ENCODE results near the gene CXCL14. TPM values are rescaled to one million over a fixed set of nuclear protein-coding genes. Genes with fewer than 3 reads are reported as not detected.

CXCL14 gene
- total RNA-seq, 1 donor from 2014 or later, result 45.3 TPM

DNA sequence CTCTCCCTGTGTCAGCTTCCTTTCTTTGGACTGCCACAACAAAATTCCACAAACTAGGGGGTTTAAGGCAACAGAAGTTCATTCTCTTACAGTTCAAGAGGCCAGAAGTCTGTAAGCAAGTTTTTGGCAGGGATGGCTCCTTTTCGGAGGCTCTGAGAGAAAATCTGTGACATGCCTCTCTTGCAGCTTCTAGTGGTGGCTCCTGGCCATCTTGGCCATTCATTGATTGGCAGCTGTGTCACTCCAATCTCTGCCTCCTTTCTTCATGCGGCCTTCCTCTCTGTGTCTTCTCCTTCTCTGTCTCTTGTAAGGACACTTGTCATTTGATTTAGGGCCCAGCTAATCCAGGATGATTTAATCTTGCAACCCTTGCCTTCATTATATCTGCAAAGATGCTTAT lies 41.0 kb downstream of the CXCL14 start:
- DNase-seq (ENCODE audit: low spot score in 2 of 2), result peak in 1 of 2 donors; percentile 4
- peaks cover 0 to 4% of the 10 kb centered on the region in 2 donors for H3K4me1 ChIP-seq
- H3K27me3 ChIP-seq, result peaks cover 9% of the 10 kb centered on the region
- H3K4me3 ChIP-seq, result no peak overlapping the region
- TF ChIP-seq, protein P1, sequence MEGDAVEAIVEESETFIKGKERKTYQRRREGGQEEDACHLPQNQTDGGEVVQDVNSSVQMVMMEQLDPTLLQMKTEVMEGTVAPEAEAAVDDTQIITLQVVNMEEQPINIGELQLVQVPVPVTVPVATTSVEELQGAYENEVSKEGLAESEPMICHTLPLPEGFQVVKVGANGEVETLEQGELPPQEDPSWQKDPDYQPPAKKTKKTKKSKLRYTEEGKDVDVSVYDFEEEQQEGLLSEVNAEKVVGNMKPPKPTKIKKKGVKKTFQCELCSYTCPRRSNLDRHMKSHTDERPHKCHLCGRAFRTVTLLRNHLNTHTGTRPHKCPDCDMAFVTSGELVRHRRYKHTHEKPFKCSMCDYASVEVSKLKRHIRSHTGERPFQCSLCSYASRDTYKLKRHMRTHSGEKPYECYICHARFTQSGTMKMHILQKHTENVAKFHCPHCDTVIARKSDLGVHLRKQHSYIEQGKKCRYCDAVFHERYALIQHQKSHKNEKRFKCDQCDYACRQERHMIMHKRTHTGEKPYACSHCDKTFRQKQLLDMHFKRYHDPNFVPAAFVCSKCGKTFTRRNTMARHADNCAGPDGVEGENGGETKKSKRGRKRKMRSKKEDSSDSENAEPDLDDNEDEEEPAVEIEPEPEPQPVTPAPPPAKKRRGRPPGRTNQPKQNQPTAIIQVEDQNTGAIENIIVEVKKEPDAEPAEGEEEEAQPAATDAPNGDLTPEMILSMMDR (IDR thresholded peaks at IDR 0.05), result no peak
- no peaks in the 10 kb centered on the region for H3K36me3 ChIP-seq
- no peaks in the 10 kb centered on the region for H3K9me3 ChIP-seq
- intact Hi-C loops (cut with DNase I), result no loop called here
- H3K27ac ChIP-seq, result no peak overlapping the region

GRCh38 chr5:135537271-135537670 lies 41.5 kb downstream of the CXCL14 start:
- TF ChIP-seq, protein P1 (IDR thresholded peaks at IDR 0.05), result no peak
- intact Hi-C loops (cut with DNase I), result no loop called here
- Histone ChIP-seq H3K27me3 (peaks cover 9% of the 10 kb centered on the region), H3K4me1 (peaks cover 0 to 4% of the 10 kb centered on the region in 2 donors), H3K4me3 (no peak overlapping the region), H3K36me3 (no peaks in the 10 kb centered on the region), H3K27ac (no peak overlapping the region), H3K9me3 (no peaks in the 10 kb centered on the region)
- DNase-seq (ENCODE audit: low spot score in 2 of 2), result peak in 1 of 2 donors; percentile 5

- peaks cover 0 to 4% of the 10 kb centered on the region in 2 donors for H3K4me1 ChIP-seq
- no peaks in the 10 kb centered on the region for H3K9me3 ChIP-seq
- H3K27ac ChIP-seq, result no peak within 1 kb of the TSS
- DNase-seq (ENCODE audit: low spot score in 2 of 2), result peak in 1 of 2 donors; percentile 46
- H3K4me3 ChIP-seq, result peak within 1 kb of the TSS; percentile 12 to 14
- peaks cover 9% of the 10 kb centered on the region for H3K27me3 ChIP-seq
- intact Hi-C loops (cut with DNase I), result no loop called here
- TF ChIP-seq, protein P1 (IDR thresholded peaks at IDR 0.05), result no peak
- no peaks in the 10 kb centered on the region for H3K36me3 ChIP-seq
Measured at GRCh38 chr5:135535820-135536801, 42.7 kb downstream of the CXCL14 start, which contains the start of gene NEUROG1. Gene NEUROG1, minus strand, starts transcription at chr5:135535964. Its CDS starts 274 bp downstream, at chr5:135535690.

GRCh38 chr5:135535420-135535819 lies 43.4 kb downstream of the CXCL14 start:
- no peaks in the 10 kb centered on the region for H3K36me3 ChIP-seq
- H3K27me3 ChIP-seq, result peaks cover 9% of the 10 kb centered on the region
- TF ChIP-seq, protein P1 (IDR thresholded peaks at IDR 0.05), result no peak
- no peak overlapping the region for H3K27ac ChIP-seq
- H3K4me3 ChIP-seq, result peak overlapping the region; percentile 12 to 14
- intact Hi-C loops (cut with DNase I), result no loop called here
- peaks cover 0 to 4% of the 10 kb centered on the region in 2 donors for H3K4me1 ChIP-seq
- no peak for DNase-seq (ENCODE audit: low spot score in 2 of 2)
- H3K9me3 ChIP-seq, result no peaks in the 10 kb centered on the region

DNA sequence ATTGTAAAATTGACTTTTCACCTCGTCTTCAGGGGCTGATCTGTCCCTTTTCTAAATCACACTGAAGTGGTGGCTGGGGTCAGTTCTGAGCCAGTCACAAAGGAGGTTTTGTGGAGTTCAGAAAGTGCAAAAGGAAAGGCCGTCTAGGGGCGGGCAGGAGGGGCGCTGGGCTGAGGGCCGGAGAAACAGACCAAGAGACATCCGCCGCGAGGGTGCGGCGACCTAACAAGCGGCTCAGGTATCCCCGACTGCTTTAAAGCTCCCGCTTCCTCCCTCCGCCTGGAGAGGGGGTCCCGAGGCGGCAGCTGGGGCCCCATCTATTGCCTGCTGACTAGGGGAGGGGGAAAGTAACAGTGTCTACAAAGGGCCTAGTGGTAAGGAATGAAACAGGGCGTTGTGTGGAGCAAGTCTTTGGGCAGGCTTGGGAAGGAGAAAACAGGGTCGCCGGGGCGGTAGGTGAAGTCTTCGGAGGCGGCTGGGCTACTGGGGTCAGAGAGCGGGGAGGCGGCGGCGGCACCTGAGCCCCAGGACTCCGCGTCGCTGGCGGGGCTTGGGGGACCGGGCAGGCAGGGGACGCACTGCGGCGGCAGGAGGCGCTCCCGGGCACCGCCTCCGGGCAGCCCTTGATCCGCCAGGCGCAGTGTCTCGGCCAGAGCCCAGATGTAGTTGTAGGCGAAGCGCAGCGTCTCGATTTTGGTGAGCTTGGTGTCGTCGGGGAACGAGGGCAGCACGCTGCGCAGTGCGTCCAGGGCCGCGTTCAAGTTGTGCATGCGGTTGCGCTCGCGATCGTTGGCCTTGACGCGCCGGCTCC lies 44.0 kb downstream of the CXCL14 start:
- H3K27ac ChIP-seq, result no peak overlapping the region
- H3K4me3 ChIP-seq, result peak overlapping the region; percentile 12 to 14
- peak in 1 of 2 donors; percentile 41 for DNase-seq (ENCODE audit: low spot score in 2 of 2)
- no peaks in the 10 kb centered on the region for H3K9me3 ChIP-seq
- peaks cover 9% of the 10 kb centered on the region for H3K27me3 ChIP-seq
- TF ChIP-seq, protein P1 (IDR thresholded peaks at IDR 0.05), result no peak
- H3K4me1 ChIP-seq, result peaks cover 0 to 4% of the 10 kb centered on the region in 2 donors
- no peaks in the 10 kb centered on the region for H3K36me3 ChIP-seq
- intact Hi-C loops (cut with DNase I), result no loop called here
